HCT116 (cell line): ENCODE results near the gene TH. TPM values are rescaled to one million over a fixed set of nuclear protein-coding genes. Genes with fewer than 3 reads are reported as not detected.
"Not testable (repeated sequence)": the region's sequence is repeated elsewhere in the genome, so short reads cannot be mapped to it uniquely, and the experiment has no call there.

ENCODE experiments used
- ATAC-seq: fragments of 200-7000 bp; cut with Tn5 transposase; 2 replicates; pipeline ENCODE4 v1.9.1; 2020; ENCODE audit warnings: mild to moderate bottlenecking, moderate library complexity
- BruUV-seq: library from RNA; stranded (reverse); fragments of 400-500 nt; replicated peaks from 2 replicates; lab custom pipeline; 2021; lab: Mats Ljungman, UMichigan
- CTCF ChIA-PET: fragments of 300-600 bp; sonication (Branson Sonifier 250); formaldehyde crosslinking; loops from one replicate; lab custom pipeline; 2021; ENCODE audit warnings: antibody characterized with exemption; lab: Charles Lee
- POLR2A ChIA-PET: fragments of 300-600, 350-600 bp; sonication (Branson Sonifier 250); formaldehyde crosslinking; loops from one replicate; lab custom pipeline; 2021; ENCODE audit warnings: antibody characterized with exemption; lab: Charles Lee
- RAD21 ChIA-PET, 2 experiments: fragments of 300-600 bp; sonication (Branson Sonifier 250); formaldehyde crosslinking; loops; one replicate each; lab custom pipeline; 2023; ENCODE audit warnings: low total read pairs in 2 of 2; ENCODE audit not compliant: uncharacterized antibody in 2 of 2, unreplicated experiment in 2 of 2, low non-redundant PET in 1 of 2; lab: Charles Lee
- DNase-seq: peaks from one replicate; pipeline ENCODE4 v3.0.0-alpha.2; 2010; ENCODE audit warnings: low read depth, low spot score
- H2AFZ ChIP-seq: fragments of 200-600 bp; shearing (Covaris generic), sonication (generic); 2 replicates; pipeline ENCODE4 v1.6.1; 2017; ENCODE audit warnings: low read depth, mixed run types, mixed read lengths, antibody characterized with exemption, low read length; ENCODE audit not compliant: poor library complexity, severe bottlenecking
- H3K27ac ChIP-seq: 2 replicates; pipeline ENCODE4 v1.5.1; 2012; ENCODE audit warnings: low read depth, low read length
- H3K27me3 ChIP-seq: fragments of 200-600 bp; sonication (generic); 2 replicates; pipeline ENCODE4 v1.6.1; 2016; ENCODE audit warnings: mixed run types, low read length, mixed read lengths; ENCODE audit not compliant: insufficient read depth
- H3K36me3 ChIP-seq, 2 experiments: fragments of 200-500 bp in 1 of 2; fragments of 200-600 bp in 1 of 2; sonication (Bioruptor generic) in 1 of 2; sonication (generic) in 1 of 2; 2 replicates each; pipeline versions ENCODE4 v1.5.1 to v1.6.1; 2014 to 2016; ENCODE audit warnings: low read length in 2 of 2, inconsistent platforms in 1 of 2, mixed read lengths in 1 of 2, mixed run types in 1 of 2; ENCODE audit not compliant: insufficient read depth in 2 of 2, control insufficient read depth in 1 of 2
- H3K4me1 ChIP-seq, 2 experiments: fragments of 200-600 bp in 1 of 2; sonication (generic) in 1 of 2; 2 replicates each; pipeline versions ENCODE4 v1.5.1 to v1.6.1; 2012 to 2017; ENCODE audit warnings: low read length in 2 of 2, inconsistent platforms in 1 of 2, mild to moderate bottlenecking in 1 of 2, mixed read lengths in 1 of 2, mixed run types in 1 of 2, moderate library complexity in 1 of 2; ENCODE audit not compliant: insufficient read depth in 2 of 2, control insufficient read depth in 1 of 2
- H3K4me2 ChIP-seq: fragments of 200-600 bp; sonication (generic); 2 replicates; pipeline ENCODE4 v1.6.1; 2017; ENCODE audit warnings: mixed run types, low read length, mixed read lengths
- H3K4me3 ChIP-seq, 2 experiments: fragments of 200-600 bp in 1 of 2; sonication (generic) in 1 of 2; replicated peaks in 1 of 2; 2 replicates each; pipeline ENCODE4 v1.5.1; 2011 to 2016; ENCODE audit warnings: low read length in 2 of 2, control low read depth in 1 of 2, low read depth in 1 of 2, mild to moderate bottlenecking in 1 of 2, mixed read lengths in 1 of 2, mixed run types in 1 of 2
- H3K79me2 ChIP-seq: fragments of 200-600 bp; sonication (generic); 2 replicates; pipeline ENCODE4 v1.6.1; 2017; ENCODE audit warnings: mild to moderate bottlenecking, mixed run types, low read length, moderate library complexity, mixed read lengths; ENCODE audit not compliant: insufficient read depth
- H3K9ac ChIP-seq: fragments of 200-600 bp; sonication (generic); 2 replicates; pipeline ENCODE4 v1.6.1; 2016; ENCODE audit warnings: low read length, mixed read lengths
- H3K9me2 ChIP-seq: fragments of 200-600 bp; sonication (generic), shearing (Covaris generic); 2 replicates; pipeline ENCODE4 v1.6.1; 2017; ENCODE audit warnings: mixed run types, mild to moderate bottlenecking, moderate library complexity; ENCODE audit not compliant: insufficient read depth
- H3K9me3 ChIP-seq, 2 experiments: fragments of 200-500 bp in 1 of 2; fragments of 200-600 bp in 1 of 2; sonication (Bioruptor generic) in 1 of 2; sonication (generic) in 1 of 2; 2 replicates each; pipeline ENCODE4 v1.6.1; 2014 to 2017; ENCODE audit warnings: low read length in 2 of 2, mixed read lengths in 2 of 2, inconsistent platforms in 1 of 2, low read depth in 1 of 2, mild to moderate bottlenecking in 1 of 2, mixed run types in 1 of 2, moderate library complexity in 1 of 2; ENCODE audit not compliant: control insufficient read depth in 1 of 2, insufficient read depth in 1 of 2
- H4K20me1 ChIP-seq: fragments of 200-600 bp; sonication (generic), shearing (Covaris generic); 2 replicates; pipeline ENCODE4 v1.6.1; 2017; ENCODE audit warnings: mixed run types, mild to moderate bottlenecking, moderate library complexity; ENCODE audit not compliant: insufficient read depth
- RAD21 ChIP-seq: IDR thresholded peaks from 2 replicates; pipeline ENCODE4 v1.6.1; 2012; ENCODE audit warnings: low read depth, mild to moderate bottlenecking
- intact Hi-C: fragments of 100-400 bp; cut with micrococcal nuclease; formaldehyde crosslinking; loops from 2 replicates; pipeline ENCODE4 v1.10.0; 2022
- total RNA-seq: library from RNA; stranded (reverse); gene quantifications from one replicate; pipeline ENCODE4 v1.2.1, GENCODE V29; 2021; ENCODE audit not compliant: unreplicated experiment
- TF ChIP-seq, protein P1 (sequence below): IDR thresholded peaks from 2 replicates; pipeline ENCODE4 v1.6.1; 2012; ENCODE audit warnings: low read depth

The TH gene
- total RNA-seq, 1 experiment from 2014 or later, result not detected

GRCh38 chr11:2126520-2127085, 45.0 kb downstream of the TH start (continued):
- TF ChIP-seq, protein P1, sequence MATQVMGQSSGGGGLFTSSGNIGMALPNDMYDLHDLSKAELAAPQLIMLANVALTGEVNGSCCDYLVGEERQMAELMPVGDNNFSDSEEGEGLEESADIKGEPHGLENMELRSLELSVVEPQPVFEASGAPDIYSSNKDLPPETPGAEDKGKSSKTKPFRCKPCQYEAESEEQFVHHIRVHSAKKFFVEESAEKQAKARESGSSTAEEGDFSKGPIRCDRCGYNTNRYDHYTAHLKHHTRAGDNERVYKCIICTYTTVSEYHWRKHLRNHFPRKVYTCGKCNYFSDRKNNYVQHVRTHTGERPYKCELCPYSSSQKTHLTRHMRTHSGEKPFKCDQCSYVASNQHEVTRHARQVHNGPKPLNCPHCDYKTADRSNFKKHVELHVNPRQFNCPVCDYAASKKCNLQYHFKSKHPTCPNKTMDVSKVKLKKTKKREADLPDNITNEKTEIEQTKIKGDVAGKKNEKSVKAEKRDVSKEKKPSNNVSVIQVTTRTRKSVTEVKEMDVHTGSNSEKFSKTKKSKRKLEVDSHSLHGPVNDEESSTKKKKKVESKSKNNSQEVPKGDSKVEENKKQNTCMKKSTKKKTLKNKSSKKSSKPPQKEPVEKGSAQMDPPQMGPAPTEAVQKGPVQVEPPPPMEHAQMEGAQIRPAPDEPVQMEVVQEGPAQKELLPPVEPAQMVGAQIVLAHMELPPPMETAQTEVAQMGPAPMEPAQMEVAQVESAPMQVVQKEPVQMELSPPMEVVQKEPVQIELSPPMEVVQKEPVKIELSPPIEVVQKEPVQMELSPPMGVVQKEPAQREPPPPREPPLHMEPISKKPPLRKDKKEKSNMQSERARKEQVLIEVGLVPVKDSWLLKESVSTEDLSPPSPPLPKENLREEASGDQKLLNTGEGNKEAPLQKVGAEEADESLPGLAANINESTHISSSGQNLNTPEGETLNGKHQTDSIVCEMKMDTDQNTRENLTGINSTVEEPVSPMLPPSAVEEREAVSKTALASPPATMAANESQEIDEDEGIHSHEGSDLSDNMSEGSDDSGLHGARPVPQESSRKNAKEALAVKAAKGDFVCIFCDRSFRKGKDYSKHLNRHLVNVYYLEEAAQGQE, result no peak
- no peak for TF ChIP-seq RAD21

DNA sequence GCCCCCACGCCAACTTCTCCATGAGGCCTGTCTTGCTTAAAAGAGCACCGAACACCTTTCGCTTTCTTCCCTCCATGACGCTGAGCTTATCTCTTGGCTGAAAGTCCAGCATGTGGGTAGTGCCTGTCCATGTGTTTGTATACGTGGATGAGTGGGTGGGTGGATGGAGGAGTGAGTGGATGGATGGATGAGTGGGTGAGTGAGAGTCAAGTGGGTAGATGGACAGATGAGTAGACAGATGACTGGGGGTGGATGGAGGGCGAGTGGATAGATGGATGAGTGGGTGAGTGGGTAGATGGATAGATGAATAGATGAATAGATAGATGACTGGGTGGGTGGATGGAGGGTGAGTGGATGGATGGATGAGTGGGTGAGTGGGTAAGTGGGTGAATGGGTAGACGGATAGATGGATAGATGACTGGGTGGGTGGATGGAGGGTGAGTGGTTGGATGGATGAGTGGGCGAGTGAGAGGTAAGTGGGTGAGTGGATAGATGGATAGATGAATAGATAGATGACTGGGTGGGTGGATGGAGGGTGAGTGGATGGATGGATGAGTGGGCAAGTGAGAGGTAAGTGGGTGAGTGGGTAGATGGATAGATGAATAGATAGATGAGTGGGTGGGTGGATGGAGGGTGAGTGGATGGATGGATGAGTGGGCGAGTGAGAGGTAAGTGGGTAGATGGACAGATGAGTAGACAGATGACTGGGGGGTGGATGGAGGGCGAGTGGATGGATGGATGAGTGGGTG, 46.7 kb downstream of the TH start:
- RAD21 ChIA-PET, H3K9me2 ChIP-seq, ATAC-seq, H3K79me2 ChIP-seq, H3K27me3 ChIP-seq, H4K20me1 ChIP-seq, H3K9ac ChIP-seq, H2AFZ ChIP-seq, H3K4me3 ChIP-seq, H3K4me2 ChIP-seq, H3K36me3 ChIP-seq, DNase-seq, CTCF ChIA-PET, POLR2A ChIA-PET, BruUV-seq, H3K4me1 ChIP-seq, H3K27ac ChIP-seq, H3K9me3 ChIP-seq, intact Hi-C loops: not testable (repeated sequence)
